Measurements from ENCODE around the gene CNOT4. TPM values are rescaled to one million over a fixed set of nuclear protein-coding genes. Genes with fewer than 3 reads are reported as not detected.

The CNOT4 gene, protein sequence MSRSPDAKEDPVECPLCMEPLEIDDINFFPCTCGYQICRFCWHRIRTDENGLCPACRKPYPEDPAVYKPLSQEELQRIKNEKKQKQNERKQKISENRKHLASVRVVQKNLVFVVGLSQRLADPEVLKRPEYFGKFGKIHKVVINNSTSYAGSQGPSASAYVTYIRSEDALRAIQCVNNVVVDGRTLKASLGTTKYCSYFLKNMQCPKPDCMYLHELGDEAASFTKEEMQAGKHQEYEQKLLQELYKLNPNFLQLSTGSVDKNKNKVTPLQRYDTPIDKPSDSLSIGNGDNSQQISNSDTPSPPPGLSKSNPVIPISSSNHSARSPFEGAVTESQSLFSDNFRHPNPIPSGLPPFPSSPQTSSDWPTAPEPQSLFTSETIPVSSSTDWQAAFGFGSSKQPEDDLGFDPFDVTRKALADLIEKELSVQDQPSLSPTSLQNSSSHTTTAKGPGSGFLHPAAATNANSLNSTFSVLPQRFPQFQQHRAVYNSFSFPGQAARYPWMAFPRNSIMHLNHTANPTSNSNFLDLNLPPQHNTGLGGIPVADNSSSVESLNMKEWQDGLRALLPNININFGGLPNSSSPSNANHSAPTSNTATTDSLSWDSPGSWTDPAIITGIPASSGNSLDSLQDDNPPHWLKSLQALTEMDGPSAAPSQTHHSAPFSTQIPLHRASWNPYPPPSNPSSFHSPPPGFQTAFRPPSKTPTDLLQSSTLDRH
- total RNA-seq, result 17.5 and 23.3 TPM in 2 replicates

GRCh38 chr7:135509839-135510591, at the start of gene CNOT4:
Gene CNOT4 (minus strand): TSS chr7:135510102. CDS start chr7:135438331, 71,771 bp downstream.

DNA sequence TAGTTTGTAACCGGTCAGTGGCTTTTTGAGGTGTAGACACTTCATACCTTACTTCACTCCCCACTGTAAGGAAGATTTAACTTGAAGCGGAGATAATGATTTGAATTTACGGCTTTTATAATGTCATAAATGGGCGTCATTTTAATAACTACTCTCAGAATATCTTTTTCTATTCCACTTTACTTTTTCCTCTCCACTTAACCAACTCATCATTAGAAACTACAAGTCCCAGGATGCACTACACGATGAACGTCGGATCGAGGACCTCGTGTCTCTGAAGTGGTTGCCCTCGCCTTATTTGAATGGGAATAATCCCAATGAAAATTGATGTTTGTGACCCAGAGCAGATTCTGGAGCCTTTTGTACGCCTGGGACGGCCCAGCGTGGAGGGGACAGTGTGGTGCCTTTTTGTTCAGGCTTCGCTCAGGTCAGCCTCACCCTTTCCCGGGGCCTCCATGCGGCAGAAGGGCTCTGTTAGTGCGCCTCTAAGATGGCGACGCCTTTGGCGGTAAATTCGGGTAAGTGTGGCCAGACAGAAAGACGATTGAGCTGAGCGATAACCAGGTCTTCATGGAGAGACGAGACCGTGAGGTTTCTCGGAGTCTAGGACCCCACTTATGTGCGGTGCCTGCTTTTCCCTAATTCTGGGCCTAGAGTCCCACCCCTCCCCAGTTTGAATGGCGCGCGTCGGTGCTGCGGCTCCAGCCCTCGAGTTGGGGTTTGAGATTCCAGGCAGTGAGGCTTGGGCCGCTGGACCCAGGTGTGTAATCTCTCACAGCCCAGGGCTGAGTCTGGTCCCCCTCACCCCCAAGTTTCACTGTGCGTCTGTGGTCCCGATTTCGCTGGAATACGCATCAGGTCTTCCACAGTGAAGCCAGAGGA, 47.8 kb upstream of the CNOT4 start, which contains the start of gene NUP205:
TSS of gene NUP205 (plus strand) at position 463 of the 882 bp plus-strand sequence. CDS start at position 491, 28 bp downstream.

Other genes with a start within 250 kb of the CNOT4 start
- 38.8 and 42.1 TPM in 2 replicates for gene NUP205, start 47.8 kb upstream of the CNOT4 start, total RNA-seq
- 18.6 and 26.4 TPM in 2 replicates for gene STMP1, start 152.4 kb upstream of the CNOT4 start, total RNA-seq
- gene SLC13A4, start 218.1 kb upstream of the CNOT4 start, total RNA-seq, result 0.13 and 0.30 TPM in 2 replicates
- 51.3 and 119 TPM in 2 replicates for gene FAM180A, start 238.7 kb upstream of the CNOT4 start, total RNA-seq